ENCODE results near the gene KRTAP10-9. TPM values are rescaled to one million over a fixed set of nuclear protein-coding genes. Genes with fewer than 3 reads are reported as not detected.
"Not testable (repeated sequence)": the region's sequence is repeated elsewhere in the genome, so short reads cannot be mapped to it uniquely, and the experiment has no call there.

The KRTAP10-9 gene
- total and polyA plus RNA-seq, 2 donors (not counting 1 experiment from before 2014, with no cell fraction given) = not detected

DNA sequence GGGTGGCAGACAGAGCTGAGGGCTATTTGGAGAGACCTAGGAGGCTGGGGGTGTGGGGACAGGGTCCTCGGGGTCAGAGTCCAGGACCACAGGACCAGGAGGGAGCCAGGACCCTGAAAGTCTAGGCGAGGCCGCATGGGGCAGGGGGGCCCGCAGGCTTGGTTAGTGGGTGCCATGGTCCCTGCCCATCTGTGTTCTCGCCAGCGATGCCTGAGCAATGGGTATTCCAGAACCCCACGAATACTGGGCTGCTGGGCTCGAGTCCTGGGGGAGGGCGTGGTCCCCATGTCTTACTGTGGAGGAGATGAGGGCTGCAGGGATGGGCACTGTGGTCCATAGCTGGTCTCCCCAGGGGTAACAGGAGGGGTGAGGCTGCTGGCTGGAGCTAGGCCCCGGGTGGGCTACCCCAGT is 36.6 kb upstream of the KRTAP10-9 start:
- Histone ChIP-seq H3K4me2 (ENCODE audit: extremely low read depth, insufficient read depth, low read length) (no peak overlapping the region), H3K27me3 (ENCODE audit: control insufficient read depth, insufficient read depth, low read length) (peaks cover 4% of the 10 kb centered on the region), H2AFZ (ENCODE audit: low read length) (no peak overlapping the region), H4K20me1 (ENCODE audit: control insufficient read depth, extremely low read depth, insufficient read depth, low read length) (no peaks in the 10 kb centered on the region), H3K36me3 (ENCODE audit: control insufficient read depth, insufficient read depth, low read length) (no peaks in the 10 kb centered on the region), H3K9me3 (ENCODE audit: control insufficient read depth, insufficient read depth, low read depth, low read length) (no peaks in the 10 kb centered on the region), H3K4me1 (ENCODE audit: control insufficient read depth, extremely low read depth, insufficient read depth, low read length) (no peaks in the 10 kb centered on the region), H3K4me3 (replicated peaks in 1 of 4; ENCODE audit: control extremely low read depth in 1 of 4, insufficient read depth in 1 of 4, low read depth in 3 of 4, low read length in 4 of 4) (no peak overlapping the region), H3K79me2 (ENCODE audit: control insufficient read depth, insufficient read depth, low read length) (no peaks in the 10 kb centered on the region), H3K9ac (ENCODE audit: insufficient read depth, low read length) (no peak overlapping the region), H3K27ac (ENCODE audit: insufficient read depth, low read length) (no peak overlapping the region)
- no peak for DNase-seq (ENCODE audit: low read depth in 2 of 2)
- TF ChIP-seq, protein P1, sequence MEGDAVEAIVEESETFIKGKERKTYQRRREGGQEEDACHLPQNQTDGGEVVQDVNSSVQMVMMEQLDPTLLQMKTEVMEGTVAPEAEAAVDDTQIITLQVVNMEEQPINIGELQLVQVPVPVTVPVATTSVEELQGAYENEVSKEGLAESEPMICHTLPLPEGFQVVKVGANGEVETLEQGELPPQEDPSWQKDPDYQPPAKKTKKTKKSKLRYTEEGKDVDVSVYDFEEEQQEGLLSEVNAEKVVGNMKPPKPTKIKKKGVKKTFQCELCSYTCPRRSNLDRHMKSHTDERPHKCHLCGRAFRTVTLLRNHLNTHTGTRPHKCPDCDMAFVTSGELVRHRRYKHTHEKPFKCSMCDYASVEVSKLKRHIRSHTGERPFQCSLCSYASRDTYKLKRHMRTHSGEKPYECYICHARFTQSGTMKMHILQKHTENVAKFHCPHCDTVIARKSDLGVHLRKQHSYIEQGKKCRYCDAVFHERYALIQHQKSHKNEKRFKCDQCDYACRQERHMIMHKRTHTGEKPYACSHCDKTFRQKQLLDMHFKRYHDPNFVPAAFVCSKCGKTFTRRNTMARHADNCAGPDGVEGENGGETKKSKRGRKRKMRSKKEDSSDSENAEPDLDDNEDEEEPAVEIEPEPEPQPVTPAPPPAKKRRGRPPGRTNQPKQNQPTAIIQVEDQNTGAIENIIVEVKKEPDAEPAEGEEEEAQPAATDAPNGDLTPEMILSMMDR (conservative IDR thresholded peaks at IDR 0.05 in 1 of 2, IDR thresholded peaks at IDR 0.05 in 1 of 2; ENCODE audit: low read depth in 1 of 2, low read length in 2 of 2) = no peak
- no peak for TF ChIP-seq EZH2 (IDR thresholded peaks at IDR 0.05; ENCODE audit: low read length, missing control alignments)

DNA sequence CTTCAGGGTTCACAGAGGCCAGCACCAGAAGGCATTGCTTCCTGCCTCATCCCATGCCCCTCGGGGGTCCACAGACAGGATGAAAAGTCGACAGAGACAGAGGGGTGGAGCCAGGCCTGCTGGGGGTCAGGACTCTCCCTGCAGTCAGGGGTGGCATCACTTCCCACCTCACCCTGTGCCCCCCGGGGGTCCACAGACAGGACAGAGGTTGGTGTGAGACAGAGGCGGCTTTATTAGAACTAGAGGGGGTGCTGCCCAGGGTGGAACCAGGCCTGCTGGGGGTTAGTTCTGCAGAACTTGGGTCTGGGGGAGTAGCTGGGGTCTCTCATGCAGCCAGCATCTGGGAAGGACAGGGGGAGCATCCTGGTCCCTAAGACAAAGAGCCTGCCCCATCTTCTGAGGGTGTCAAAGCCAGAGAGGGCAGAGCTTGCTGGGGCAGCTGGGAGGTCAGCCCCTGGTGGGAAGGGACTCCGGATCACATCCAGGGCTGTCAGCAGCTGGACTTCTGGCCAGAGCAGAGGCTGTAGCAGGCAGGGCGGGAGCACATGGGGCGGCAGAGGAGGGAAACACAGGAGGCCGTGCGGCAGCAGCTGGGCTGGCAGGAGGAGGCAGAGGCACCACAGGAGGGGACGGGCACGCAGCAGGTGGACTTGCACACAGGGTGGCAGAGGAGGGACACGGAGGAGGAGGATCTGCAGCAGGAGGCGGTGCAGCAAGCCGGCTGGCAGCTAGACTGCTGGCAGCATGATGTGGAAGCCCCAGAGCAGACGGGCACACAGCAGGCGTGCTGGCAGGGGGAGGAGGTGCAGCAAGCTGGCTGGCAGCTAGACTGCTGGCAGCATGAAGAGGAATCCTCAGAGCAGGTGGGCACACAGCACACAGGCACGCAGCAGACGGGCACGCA is 35.7 kb upstream of the KRTAP10-9 start:
- H3K4me3 ChIP-seq (replicated peaks in 1 of 4; ENCODE audit: control extremely low read depth in 1 of 4, insufficient read depth in 1 of 4, low read depth in 3 of 4, low read length in 4 of 4); H3K36me3 ChIP-seq (ENCODE audit: control insufficient read depth, insufficient read depth, low read length); H2AFZ ChIP-seq (ENCODE audit: low read length); H4K20me1 ChIP-seq (ENCODE audit: control insufficient read depth, extremely low read depth, insufficient read depth, low read length); H3K9ac ChIP-seq (ENCODE audit: insufficient read depth, low read length); H3K9me3 ChIP-seq (ENCODE audit: control insufficient read depth, insufficient read depth, low read depth, low read length); DNase-seq (ENCODE audit: low read depth in 2 of 2); H3K4me1 ChIP-seq (ENCODE audit: control insufficient read depth, extremely low read depth, insufficient read depth, low read length); H3K27ac ChIP-seq (ENCODE audit: insufficient read depth, low read length); H3K79me2 ChIP-seq (ENCODE audit: control insufficient read depth, insufficient read depth, low read length); H3K27me3 ChIP-seq (ENCODE audit: control insufficient read depth, insufficient read depth, low read length); H3K4me2 ChIP-seq (ENCODE audit: extremely low read depth, insufficient read depth, low read length): not testable (repeated sequence)

DNA sequence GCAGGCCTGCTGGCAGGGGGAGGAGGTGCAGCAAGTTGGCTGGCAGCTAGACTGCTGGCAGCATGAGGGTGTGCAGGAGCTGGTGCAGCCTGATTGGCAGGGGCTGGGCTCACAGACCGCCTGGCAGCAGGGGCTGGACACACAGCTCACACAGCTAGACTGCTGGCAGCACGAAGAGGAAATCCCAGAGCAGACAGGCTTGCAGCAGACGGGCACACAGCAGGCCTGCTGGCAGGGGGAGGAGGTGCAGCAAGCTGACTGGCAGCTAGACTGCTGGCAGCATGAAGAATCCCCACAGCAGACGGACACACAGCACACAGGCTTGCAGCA is 35.1 kb upstream of the KRTAP10-9 start:
- H3K4me2 ChIP-seq (ENCODE audit: extremely low read depth, insufficient read depth, low read length); H3K36me3 ChIP-seq (ENCODE audit: control insufficient read depth, insufficient read depth, low read length); H3K4me1 ChIP-seq (ENCODE audit: control insufficient read depth, extremely low read depth, insufficient read depth, low read length); DNase-seq (ENCODE audit: low read depth in 2 of 2); H3K9ac ChIP-seq (ENCODE audit: insufficient read depth, low read length); H3K79me2 ChIP-seq (ENCODE audit: control insufficient read depth, insufficient read depth, low read length); H3K27me3 ChIP-seq (ENCODE audit: control insufficient read depth, insufficient read depth, low read length); H3K4me3 ChIP-seq (replicated peaks in 1 of 4; ENCODE audit: control extremely low read depth in 1 of 4, insufficient read depth in 1 of 4, low read depth in 3 of 4, low read length in 4 of 4); H3K9me3 ChIP-seq (ENCODE audit: control insufficient read depth, insufficient read depth, low read depth, low read length); H4K20me1 ChIP-seq (ENCODE audit: control insufficient read depth, extremely low read depth, insufficient read depth, low read length); H2AFZ ChIP-seq (ENCODE audit: low read length); H3K27ac ChIP-seq (ENCODE audit: insufficient read depth, low read length): not testable (repeated sequence)

Data from fibroblast of lung (primary cell).